ENCODE data around the gene DSCAML1. TPM values are rescaled to one million over a fixed set of nuclear protein-coding genes. Genes with fewer than 3 reads are reported as not detected.

DSCAML1 gene
- total and polyA plus RNA-seq, 2 of the 8 experiments (the other 6 are each of a cell fraction or from before 2014, with no cell fraction given), result 0.19 to 0.24 TPM

- Histone ChIP-seq H3K36me3 (ENCODE audit: control insufficient read depth in 2 of 4, insufficient read depth in 4 of 4, low read length in 3 of 4) (no peaks in the 10 kb centered on the region), H3K14ac (ENCODE audit: insufficient read length) (no peak overlapping the region), H2BK15ac (ENCODE audit: low read length) (no peak overlapping the region), H3K23ac (ENCODE audit: insufficient read length) (no peak overlapping the region), H3K79me1 (ENCODE audit: low read depth, low read length) (no peaks in the 10 kb centered on the region), H3K18ac (ENCODE audit: extremely low read depth, low read length) (no peak overlapping the region), H3K27me3 (replicated peaks in 1 of 4; ENCODE audit: control insufficient read depth in 3 of 4, extremely low read depth in 1 of 4, insufficient read depth in 3 of 4, low read length in 3 of 4) (peaks cover 0 to 3% (median 0%) of the 10 kb centered on the region in 4 experiments; a peak in 2 of 7 replicates), H2AFZ (ENCODE audit: low read length) (no peak overlapping the region), H2BK5ac (ENCODE audit: low read depth, low read length) (no peak overlapping the region), H4K20me1 (replicated peaks in 1 of 2; ENCODE audit: control insufficient read depth in 1 of 2, insufficient read depth in 2 of 2, low read length in 2 of 2) (peaks cover 0 to 5% of the 10 kb centered on the region in 2 experiments), H2AK5ac (ENCODE audit: low read depth, low read length) (no peak overlapping the region), H3K56ac (replicated peaks; ENCODE audit: insufficient read length, low read depth, low read length) (no peak overlapping the region), H4K5ac (ENCODE audit: insufficient read length, low read depth, low read length) (no peak overlapping the region), H2BK12ac (ENCODE audit: low read depth, low read length) (peak overlapping the region; percentile 33; the same call in 1 of the 2 replicates), H3K4ac (replicated peaks; ENCODE audit: insufficient read length, low read depth, low read length) (no peak overlapping the region), H3K27ac (ENCODE audit: low read depth, low read length) (no peak overlapping the region), H4K91ac (replicated peaks; ENCODE audit: insufficient read length, low read length) (no peak overlapping the region), H2BK120ac (replicated peaks; ENCODE audit: low read depth, low read length) (no peak overlapping the region), H3K23me2 (ENCODE audit: low read depth, low read length) (peaks cover 8% of the 10 kb centered on the region), H3K4me1 (replicated peaks in 1 of 4; ENCODE audit: control insufficient read depth in 3 of 4, insufficient read depth in 4 of 4, low read length in 3 of 4) (peaks cover 0 to 9% (median 6%) of the 10 kb centered on the region in 4 experiments; a peak in 5 of 7 replicates), H4K8ac (ENCODE audit: extremely low read depth, insufficient read depth, low read length) (no peak overlapping the region), H3K9me3 (ENCODE audit: insufficient read depth in 2 of 2, low read depth in 1 of 2, low read length in 1 of 2) (no peaks in the 10 kb centered on the region), H2BK20ac (ENCODE audit: low read length) (no peak overlapping the region), H3K9ac (replicated peaks in 1 of 4; ENCODE audit: extremely low read depth in 1 of 4, low read depth in 3 of 4, low read length in 3 of 4) (no peak overlapping the region), H3K4me2 (ENCODE audit: insufficient read depth in 1 of 2, low read depth in 2 of 2, low read length in 2 of 2) (no peak overlapping the region), H3K79me2 (ENCODE audit: control insufficient read depth in 1 of 2, insufficient read depth in 2 of 2, low read length in 2 of 2) (no peaks in the 10 kb centered on the region; a peak in 1 of 4 replicates), H3K4me3 (ENCODE audit: extremely low read depth in 1 of 4, insufficient read depth in 2 of 4, low read depth in 3 of 4, low read length in 4 of 4) (no peak overlapping the region)
- DNase-seq (ENCODE audit: low read depth in 1 of 2, low spot score in 2 of 2), result no peak
- CTCF ChIA-PET (ENCODE audit: partially characterized antibody), result no interaction called here
- POLR2A ChIA-PET (ENCODE audit: partially characterized antibody), result no interaction called here
- 89% methylated on average over 7 of the region's 13 CpGs; no CpG with 5 or more reads in 1 of the 2 experiments for WGBS, 2 experiments (ENCODE audit: extremely low coverage in 1 of 2, insufficient coverage in 1 of 2, insufficient read length in 1 of 2, insufficient replicate concordance in 2 of 2, low coverage in 1 of 2, low lambda C conversion rate in 2 of 2, missing lambda C conversion rate in 1 of 2)
- no peak for FAIRE-seq
- TF ChIP-seq BRCA1 (IDR thresholded peaks at IDR 0.05; ENCODE audit: low read depth, low read length) (no peak), SAP30 (IDR thresholded peaks at IDR 0.05; ENCODE audit: insufficient read depth, insufficient replicate concordance, low read length) (no peak), RBBP5 (IDR thresholded peaks at IDR 0.05; ENCODE audit: borderline replicate concordance, low read depth, low read length) (no peak), GABPA (IDR thresholded peaks at IDR 0.05; ENCODE audit: borderline replicate concordance, insufficient read depth, low read length) (no peak), MAX (IDR thresholded peaks at IDR 0.05) (no peak), ATF2 (IDR thresholded peaks at IDR 0.05; ENCODE audit: low read length) (no peak), FOSL1 (IDR thresholded peaks at IDR 0.05; ENCODE audit: insufficient read depth, low read depth, low read length) (no peak), ATF3 (IDR thresholded peaks at IDR 0.05; ENCODE audit: insufficient read depth, low read depth, low read length) (no peak), E2F6 (IDR thresholded peaks at IDR 0.05) (no peak), CEBPB (IDR thresholded peaks at IDR 0.05; ENCODE audit: low read depth, low read length) (no peak)
These were observed 357.8 kb downstream of the DSCAML1 start for GRCh38 chr11:117439256-117439655.

All from H1 (cell line).